GM18858 (cell line): ENCODE data around the gene PLXNA2.

Source experiments
- ATAC-seq: cut with Tn5 transposase; IDR thresholded peaks from one replicate; pipeline ENCODE4 v1.9.1; 2021; ENCODE audit not compliant: unreplicated experiment

PLXNA2 gene

DNA sequence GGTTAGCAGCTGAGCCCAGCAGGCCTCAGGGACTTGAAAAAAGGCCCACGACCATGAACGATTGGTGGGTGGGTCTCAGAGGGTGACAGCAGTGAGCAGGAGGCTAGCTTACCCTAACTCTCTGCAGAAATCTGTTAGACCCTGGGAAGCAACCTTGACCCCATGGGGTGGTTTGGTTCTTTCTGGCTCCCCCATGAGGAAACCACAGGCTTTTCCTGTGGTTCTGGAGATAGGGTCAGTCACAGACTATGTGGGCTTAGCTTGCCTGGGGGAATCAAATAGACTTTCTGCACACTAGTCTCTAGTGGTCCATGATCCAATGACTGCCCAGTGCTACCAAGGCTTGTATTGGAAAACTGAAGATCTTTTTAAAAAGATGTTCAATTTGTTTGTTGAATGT is 118.1 kb downstream of the PLXNA2 start:
- ATAC-seq, result no peak

- ATAC-seq, result no peak
Measured at GRCh38 chr1:208122612-208123358, 121.4 kb downstream of the PLXNA2 start.

GRCh38 chr1:208121813-208122364 is 122.3 kb downstream of the PLXNA2 start:
- ATAC-seq, result no peak

- no peak for ATAC-seq
Measured at GRCh38 chr1:208120431-208120790, 123.8 kb downstream of the PLXNA2 start.

DNA sequence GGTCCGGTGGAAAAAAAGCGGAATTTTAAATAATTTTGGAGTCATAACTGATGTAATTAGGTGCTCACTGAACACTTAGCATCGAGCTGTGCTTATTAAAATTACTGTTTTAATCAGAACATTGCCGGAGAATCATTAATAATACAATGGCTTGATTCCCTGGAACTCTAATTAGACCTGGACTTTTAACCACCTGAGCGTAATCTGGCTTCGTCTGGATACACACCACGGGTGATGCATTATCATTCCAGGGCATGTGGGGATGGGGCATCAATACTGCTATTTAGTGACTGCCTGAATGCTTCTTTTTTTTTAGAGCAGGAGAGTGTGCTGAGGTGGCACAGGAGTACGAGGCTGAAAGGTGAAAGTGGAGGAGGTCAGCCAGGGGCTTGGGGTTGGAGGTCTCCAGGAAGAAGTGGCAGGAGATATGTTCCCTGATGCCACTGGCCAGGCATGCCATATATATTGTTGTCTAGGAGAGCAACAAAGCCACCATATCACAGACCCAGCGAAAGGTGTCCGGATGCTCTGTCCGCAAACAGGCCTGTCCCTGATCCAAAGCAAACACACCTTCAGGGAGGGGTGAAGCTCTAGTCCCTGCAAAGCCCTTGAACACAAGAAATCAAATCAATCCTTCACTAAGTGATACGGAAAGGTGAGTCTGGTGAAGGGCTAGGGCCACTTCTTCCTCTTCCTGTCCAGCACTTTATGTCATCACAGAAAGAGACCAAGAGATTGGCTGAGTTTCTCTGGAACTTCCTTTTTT is 125.2 kb downstream of the PLXNA2 start:
- no peak for ATAC-seq

DNA sequence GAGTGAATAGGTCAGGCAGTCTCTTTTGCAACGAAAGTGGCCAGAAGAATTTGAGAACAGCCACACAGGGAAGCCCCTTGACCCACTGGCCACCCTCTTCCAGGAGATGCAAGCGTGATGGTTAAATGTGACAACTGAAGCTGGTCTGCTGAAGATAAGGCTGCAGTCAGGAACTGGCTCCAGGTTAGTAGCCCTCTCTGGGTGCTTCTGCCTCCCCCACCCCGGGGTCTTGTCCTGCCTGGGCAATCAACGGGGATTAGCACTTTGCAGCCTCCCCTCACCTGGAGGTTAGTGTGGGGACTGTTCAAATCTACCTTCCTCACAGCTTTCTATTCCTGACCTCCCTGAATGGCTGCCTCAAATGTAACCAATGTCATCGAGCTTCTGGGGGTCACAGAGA is 125.9 kb downstream of the PLXNA2 start:
- ATAC-seq, result no peak

DNA sequence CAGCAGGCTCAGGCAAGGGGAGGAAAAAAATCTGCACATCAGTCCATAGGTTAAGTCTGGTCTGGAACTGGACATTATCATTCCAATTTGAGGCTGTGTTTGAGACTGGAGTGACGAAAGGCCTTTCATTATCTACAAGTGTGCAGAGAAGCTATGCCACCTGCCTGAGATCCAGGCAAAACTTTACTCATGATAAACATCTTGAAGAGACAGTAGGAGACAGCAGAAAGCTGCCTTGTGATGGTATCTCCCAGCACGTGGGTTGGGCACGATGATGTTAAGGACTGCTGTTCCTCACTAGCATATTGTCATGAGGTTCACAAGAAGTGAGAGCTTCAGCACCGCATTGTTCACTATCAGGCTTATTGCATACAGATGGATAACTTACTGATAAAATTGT is 126.4 kb downstream of the PLXNA2 start:
- no peak for ATAC-seq

GRCh38 chr1:208117409-208117808 is 126.8 kb downstream of the PLXNA2 start:
- ATAC-seq, result no peak

GRCh38 chr1:208115924-208116640 is 128.1 kb downstream of the PLXNA2 start:
- no peak for ATAC-seq

DNA sequence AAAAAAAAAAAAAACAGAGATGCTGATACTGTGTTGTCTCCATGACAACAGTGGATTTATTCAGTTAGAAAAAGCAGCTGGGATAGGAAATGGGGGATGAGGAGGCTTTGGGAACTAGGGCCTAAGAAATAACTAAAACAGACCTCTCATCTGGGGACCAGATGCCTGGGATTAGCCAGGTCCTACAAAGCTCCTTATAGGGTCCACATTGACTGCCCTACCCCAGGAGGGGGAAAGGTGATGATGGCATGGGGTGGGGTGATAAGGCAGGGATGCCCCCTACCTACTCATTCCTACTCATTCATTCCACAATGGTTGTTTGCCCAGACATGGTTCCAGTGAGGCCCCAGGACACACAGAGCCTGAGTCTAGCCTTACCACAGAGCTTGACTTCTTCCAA is 131.2 kb downstream of the PLXNA2 start:
- no peak for ATAC-seq

GRCh38 chr1:208112401-208112800 is 131.8 kb downstream of the PLXNA2 start:
- ATAC-seq, result no peak

DNA sequence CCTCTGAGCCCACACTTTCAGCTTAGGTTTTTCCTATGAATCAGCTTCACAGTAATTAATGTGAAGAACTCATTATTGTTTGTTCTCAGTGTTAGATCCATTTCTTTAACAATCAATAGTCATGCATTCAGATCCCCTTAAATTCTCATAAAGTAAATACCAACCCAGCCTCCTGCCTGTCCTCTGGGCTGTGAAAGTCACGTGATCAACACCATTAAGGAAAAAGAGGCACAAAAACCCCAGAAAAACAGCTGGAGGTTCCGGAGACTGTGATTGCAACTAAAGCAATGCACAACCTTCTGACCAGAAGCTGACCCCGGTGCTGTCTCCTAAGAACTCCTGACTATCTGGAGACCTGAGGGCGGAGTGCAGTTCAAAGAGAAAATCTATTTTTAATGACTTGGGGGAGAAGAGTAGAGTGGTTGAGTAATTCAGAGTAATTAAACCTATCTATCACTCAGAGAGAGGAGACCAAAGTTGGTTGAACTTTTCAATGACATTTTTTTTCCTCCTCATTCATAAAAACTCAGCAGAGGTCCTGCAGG is 132.5 kb downstream of the PLXNA2 start:
- no peak for ATAC-seq

GRCh38 chr1:208110296-208110695 is 133.9 kb downstream of the PLXNA2 start:
- ATAC-seq, result no peak

GRCh38 chr1:208108646-208109330 is 135.4 kb downstream of the PLXNA2 start:
- ATAC-seq, result no peak

DNA sequence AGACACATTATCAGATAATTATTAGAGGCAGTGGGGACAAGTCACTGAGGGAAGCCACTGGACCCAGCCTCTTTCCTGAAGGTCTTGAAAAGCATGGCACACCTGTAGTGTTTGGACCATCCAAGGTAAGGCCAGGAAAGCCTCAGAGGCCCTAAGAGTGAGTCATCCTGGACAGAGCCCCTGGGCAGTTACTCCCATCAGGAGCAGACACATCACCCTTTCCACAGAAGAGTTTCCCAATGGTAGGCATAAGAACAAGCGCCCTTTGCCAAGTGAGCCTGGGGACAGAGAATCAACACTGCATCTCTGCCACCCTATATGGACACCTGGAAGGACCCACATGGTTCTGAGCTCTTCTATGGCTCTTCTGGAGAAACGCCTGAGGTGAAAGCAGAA is 136.0 kb downstream of the PLXNA2 start:
- no peak for ATAC-seq

DNA sequence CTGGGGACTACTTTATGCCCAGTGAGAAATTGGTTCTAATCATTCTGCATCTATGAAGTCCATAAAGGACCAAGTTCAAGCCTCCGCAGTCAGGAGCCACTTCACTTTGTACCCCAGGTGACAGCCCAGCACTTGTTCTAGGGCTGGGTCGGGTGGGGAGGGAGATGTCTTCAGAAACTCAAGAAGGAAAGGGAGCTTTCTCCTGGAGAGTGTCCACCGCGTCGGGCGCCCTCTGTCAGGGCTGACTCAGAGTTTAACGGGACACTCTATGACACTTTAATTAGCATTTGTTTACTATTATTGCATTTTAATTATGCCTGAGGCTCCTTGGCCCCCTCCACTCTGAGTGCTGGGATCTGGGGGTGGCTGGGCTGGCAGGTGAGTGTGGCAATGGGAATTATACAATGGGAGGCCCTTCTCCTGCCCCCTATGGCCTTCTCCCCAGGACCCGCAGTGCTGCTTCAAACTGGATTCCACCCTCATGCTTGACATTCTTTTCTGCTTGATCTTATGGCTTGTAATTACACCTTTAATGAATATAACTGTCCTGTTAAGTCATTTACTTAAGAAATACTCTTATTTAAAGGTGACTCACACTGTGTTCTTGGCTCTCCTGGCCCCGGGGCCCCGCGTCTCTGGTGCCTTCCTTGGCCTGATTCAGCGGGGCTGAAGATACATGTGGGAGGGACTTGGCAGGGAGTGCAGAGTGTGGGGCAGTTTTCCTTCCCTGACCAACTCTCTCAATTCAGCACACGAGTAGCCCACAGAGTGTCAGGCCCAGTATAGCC is 136.6 kb downstream of the PLXNA2 start:
- no peak for ATAC-seq

- ATAC-seq, result no peak
Measured at GRCh38 chr1:208106218-208106617, 138.0 kb downstream of the PLXNA2 start.

DNA sequence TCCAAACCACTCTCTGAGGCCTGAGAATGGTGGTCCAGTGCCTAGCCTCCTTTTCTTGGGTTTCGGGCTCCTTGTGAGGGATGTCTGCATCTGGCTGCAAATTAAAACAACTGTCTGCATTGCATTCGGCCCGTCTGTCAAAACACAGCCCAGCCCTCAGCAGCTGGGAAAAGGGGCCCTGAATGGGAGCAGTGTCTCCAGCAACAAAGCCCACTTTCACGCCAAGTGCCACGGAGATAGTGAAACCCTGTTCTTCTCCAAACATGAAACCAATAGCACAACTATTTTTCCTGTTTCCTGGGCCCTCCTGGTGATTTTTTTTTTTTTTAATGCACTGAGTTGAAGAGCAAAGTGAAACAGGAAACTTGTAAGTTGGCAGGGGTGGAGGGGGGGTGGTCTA is 138.4 kb downstream of the PLXNA2 start:
- no peak for ATAC-seq

GRCh38 chr1:208103597-208104513 is 140.3 kb downstream of the PLXNA2 start:
- no peak for ATAC-seq
